Activated CD8-positive, alpha-beta memory T cell treated with anti-CD3 and anti-CD28 coated beads, Interleukin-2, amount 50 U/mL, for 4 hours (primary cell): ENCODE measurements around the gene CFAP99.
"Not testable (repeated sequence)": the region's sequence is repeated elsewhere in the genome, so short reads cannot be mapped to it uniquely, and the experiment has no call there.

Experiments
- DNase-seq: peaks from one replicate; pipeline ENCODE4 v3.0.0-alpha.2; 2020

CFAP99 gene

DNA sequence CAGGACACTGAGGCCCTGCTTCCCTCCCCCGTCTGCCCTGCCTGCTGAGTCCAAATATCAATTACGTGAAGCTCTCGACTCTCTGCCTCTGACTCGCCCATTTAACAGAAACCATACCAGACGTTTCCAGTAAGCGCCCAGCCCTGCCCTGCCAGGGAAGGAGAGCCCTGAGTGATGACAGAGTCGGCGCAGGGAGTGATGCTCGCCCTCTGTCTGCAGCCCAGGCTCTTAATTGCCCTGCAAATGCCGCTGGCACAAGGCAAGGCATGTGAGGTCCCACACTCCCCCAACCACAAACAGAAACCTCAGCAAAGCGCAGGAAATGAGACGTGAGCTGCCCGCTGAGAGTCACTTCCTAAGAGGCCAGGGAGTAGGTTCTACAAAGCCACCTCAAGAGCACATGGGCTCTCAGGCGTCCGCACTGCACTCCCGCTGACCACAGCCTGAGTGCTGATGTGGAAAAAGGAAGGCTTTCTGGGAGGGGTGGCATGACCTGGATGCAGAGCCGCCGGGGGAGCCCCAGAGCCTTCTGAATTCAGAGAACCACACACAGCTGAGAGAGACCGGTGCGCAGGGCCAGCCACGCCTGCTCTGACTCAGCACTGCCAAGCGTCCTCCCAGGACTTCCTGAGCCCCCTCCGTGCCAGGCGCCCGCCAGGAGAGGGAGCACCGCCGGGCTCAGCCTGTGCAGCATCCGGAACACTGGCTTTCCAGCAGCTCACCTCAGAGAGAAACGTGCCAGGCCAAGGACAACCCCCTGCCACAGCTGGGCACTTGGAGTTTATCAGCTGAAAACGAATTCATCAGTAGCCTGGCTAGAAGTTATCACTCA, 5.7 kb upstream of the CFAP99 start:
- peak; percentile 79 for DNase-seq

- DNase-seq, result no peak
Measured at GRCh38 chr4:2413821-2414610, 4.7 kb upstream of the CFAP99 start.

DNA sequence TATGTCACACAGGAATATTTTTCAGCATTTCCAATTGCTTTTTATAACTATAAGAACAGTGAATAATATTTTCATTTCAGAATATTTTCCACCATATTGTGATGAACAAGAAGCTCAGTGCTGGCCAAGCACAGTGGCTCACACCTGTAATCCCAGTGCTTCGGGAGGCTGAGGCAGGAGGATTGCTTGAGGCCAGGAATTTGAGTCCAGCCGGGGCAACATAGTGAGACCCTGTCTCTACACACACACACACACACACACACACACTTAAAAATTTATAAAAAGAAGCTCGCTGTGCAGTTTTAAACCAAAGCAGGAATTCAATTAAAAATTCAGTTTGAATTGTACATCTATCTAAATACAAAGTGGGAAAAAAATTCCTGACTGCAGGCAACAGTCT, 3.5 kb upstream of the CFAP99 start:
- DNase-seq, result no peak

DNA sequence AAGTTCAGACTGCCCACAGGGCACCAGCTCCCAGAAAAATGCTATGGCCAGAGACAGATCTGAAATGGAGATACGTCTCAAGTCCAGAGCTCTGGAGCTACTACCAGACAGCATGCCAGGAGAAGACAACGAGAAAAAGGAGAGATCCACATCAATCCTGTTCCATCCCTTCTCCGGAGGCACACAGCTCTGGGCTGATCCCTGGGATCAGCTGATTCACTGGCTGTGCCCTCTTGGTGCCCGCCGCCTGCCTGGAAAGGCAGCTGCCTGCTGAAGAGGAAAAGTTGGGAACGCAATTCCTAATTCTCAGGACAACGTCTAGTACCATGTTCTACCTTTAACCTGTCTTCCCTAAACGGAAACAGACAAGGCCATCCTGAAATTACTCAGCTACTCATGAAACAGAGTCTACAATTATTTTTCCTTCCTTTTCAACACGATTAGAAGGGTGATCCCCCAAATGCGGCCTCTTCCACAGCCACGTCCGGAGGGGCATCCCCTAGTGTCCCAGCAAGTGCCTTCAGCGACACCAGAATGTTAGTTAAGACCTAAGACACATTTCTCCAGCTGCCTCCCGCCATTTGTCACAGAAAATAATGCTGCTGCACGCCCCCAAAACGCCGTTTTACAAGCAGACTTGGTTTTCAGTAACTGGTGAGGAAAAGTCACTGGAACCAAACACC, 2.7 kb upstream of the CFAP99 start:
- DNase-seq, result no peak

DNA sequence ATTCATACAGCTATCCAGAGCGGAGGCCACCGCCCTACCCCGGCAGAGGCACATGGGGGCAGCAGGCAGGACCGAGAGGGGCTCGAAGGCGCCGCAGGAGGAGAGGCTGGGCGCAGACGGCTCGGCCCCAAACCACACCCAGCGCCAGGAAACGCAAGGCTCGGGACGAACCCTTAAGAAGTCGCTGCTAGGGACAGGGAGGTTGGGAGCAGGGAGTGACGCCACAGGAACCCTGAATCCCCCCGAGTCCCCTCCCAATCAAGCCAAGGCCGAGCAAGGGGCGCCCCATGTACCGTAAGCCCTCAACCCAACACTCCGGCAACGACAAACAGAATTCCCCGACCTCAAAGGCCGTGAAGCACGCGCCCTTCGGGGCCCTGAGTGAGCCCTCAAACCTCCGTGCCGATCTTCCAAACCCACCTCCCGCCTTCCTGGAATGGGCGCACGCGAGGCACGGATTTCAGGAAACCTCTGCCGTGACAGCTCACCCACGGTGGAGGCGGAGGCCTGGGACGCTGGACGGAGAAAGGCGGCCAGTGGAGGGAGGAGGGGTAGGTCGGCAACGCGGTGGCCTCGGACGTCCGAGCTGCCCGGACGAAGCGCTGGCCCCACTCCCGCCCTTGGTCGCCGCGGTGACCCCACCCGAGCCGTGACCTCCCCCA, 2.1 kb upstream of the CFAP99 start:
- no peak for DNase-seq

DNA sequence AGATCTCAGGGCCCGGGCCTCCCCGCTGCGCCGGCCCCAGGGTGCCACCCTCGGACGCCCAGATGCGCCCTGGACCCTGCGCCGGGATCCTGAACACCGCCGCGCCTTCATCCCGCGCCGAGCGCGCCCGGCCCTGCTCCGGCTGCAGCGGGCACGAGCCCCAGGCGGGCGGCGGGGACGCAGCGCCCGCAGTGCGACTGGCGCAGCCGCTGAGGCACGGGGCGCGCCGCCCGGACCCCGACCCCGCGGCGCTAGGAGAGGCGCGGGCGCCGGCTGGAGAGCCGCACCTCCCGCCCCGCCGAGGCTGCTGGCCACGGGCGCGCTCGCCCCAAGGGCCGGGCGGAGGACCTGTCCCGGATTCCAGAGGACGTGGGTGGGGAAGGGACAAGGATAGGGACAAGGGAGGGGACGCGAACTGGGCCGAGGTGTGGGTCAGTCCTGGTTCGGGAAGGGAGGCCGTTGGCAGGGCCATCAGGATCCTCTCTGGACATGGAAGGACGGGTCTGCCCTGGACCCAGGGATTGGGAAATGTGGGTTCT, 1.5 kb upstream of the CFAP99 start:
- no peak for DNase-seq

DNA sequence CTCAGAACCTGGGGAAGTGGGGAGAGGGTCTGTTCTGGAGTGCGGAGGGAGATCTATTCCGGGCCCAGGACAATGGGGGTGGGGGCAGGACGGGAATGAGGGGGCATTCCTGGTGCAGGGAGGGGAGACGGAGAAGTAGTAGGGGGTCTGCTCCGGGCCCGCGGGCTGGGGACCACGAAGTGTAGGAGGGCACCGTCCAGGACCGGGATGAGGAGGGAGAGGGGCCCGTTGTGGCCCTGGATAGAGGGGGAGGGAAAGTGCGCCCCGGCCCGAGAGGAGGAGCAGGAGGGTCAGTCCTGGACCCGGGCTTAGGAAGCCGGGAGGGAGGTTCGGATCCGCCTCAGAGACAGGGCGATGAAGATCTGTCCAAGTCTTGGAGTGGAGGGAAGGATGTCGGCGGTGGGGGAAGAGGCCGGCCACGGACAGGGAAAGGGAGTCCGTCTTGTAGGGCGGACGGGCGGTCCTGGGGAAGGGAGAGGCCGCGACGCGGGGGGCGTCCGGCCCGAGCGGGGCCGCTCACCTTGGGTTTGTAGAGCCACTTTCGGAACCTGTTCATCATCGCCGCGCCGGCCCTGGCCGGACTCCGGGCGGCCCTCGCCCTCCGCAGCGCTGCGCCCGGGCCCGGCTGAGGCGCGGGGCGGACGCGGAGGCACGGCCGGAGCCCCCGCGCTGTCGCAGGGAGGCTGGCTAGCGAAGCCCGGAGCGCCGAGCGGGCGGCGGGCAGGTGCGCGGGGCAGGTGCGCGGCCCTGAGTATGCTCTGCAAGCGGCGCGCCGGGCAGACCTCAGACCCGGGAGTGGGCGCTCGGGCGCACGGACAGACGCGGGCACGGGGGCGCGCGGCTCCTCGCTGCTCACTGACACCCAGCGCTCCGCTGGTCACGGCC, 748 bp upstream of the CFAP99 start, which contains the start of gene ZFYVE28:
Gene ZFYVE28 (minus strand): TSS at position 881 of the 885 bp plus-strand sequence. CDS start 322 bp downstream, at position 559.
- no peak for DNase-seq

GRCh38 chr4:2419814-2420213, 1.1 kb downstream of the CFAP99 start:
- no peak for DNase-seq

DNA sequence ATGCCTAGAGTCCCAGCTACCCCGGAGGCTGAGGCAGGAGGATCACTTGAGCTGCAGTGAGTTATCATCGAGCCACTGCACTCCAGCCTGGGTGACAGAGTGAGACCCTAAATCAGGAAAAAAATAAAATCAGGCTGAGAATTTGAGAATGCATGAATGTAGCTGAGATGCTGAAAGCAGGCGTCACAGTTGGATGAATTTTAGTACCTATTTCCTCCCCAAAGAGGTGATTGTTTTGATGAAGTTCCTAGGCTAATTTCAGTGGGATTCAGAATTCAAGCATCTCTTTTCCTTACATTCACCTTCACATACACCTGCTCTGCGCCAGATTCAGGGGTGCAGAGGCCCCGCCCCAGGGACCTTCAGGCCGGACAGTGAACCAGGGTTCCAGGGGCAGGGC, 3.2 kb downstream of the CFAP99 start:
- DNase-seq, result no peak

- no peak for DNase-seq
Measured at GRCh38 chr4:2423066-2423465, 4.3 kb downstream of the CFAP99 start.

GRCh38 chr4:2423695-2424094, 4.9 kb downstream of the CFAP99 start:
- no peak for DNase-seq

DNA sequence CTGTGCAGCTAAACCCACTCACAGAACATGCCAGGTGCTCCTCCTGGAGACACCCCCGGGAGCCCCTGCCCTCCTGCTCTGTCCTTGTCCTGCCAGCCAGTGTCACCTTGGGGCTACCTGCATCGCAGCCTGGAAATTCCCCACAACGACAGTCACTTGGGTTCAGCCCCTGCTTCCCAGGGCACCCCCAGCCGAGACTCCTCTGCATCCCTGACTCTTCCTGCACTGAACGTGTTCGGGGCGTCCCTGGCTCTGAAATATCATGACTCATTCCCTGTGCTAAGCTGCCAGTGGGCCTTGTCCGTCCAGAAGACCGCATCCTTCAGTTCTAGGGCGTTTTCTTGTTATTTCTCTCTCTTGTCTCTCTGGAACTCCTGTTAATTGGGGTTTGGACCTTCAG, 5.8 kb downstream of the CFAP99 start:
- DNase-seq, result no peak

DNA sequence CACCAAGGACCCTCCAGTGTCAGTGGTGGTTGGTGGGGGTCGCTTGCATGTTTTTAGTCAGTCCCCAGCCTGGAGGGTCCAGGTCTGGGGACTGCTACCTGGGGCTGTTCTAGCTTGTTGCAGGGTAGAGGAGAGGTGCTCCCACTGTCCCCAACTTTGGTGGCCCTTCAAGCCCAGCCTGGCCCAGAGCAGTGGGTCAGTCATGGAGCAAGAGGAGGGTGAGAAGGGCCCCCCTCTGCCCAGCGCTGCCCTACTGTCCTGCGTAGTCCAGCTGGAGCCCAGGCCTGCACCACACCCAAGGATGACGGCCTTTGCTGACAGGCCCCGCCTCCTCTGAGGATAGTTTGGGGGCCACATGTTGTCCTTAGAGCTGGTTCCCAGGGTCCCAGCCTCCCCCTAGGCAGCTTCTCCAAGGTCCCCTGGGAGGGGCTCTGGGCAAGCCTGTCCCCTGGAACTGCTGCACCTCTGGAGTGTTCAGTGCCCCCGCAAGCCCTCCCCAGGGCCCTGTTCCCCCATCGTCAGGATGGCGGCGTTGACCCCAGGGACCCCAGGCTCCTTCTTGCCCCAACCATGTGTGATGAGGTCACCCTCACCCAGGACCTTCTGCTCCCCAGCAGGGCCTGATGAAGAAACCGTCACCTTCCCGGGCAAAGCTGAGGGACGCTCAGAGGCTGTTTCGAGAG, 6.8 kb downstream of the CFAP99 start:
- DNase-seq, result no peak

GRCh38 chr4:2426069-2426397, 7.3 kb downstream of the CFAP99 start:
- no peak for DNase-seq

DNA sequence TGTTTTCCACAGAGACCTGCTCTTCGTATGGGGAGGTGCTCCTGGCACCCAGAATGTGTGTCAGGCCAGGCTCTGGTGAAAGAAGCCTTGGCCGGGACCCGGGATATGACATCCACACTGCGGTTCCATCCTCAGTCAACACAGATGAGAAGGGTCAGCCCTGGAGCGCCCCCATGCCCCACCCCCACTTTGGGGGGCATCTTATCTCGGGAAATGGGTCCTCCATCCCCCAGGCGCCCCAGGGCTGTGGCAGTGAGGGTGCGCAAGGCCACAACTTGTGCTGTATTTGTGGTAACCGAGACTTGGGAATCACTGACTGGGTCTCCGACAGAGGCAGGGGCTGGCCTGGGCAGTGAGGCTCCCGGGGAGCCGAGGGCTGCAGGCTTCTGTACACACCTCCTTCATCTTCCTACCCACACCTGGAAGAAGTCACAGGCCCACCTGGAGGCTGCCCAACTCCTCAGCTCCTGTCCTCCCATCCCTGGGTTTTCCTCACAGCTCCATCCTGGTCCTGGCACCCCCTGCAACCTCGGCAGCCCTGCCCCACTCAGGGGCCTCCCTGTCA, 8.0 kb downstream of the CFAP99 start:
- no peak for DNase-seq

DNA sequence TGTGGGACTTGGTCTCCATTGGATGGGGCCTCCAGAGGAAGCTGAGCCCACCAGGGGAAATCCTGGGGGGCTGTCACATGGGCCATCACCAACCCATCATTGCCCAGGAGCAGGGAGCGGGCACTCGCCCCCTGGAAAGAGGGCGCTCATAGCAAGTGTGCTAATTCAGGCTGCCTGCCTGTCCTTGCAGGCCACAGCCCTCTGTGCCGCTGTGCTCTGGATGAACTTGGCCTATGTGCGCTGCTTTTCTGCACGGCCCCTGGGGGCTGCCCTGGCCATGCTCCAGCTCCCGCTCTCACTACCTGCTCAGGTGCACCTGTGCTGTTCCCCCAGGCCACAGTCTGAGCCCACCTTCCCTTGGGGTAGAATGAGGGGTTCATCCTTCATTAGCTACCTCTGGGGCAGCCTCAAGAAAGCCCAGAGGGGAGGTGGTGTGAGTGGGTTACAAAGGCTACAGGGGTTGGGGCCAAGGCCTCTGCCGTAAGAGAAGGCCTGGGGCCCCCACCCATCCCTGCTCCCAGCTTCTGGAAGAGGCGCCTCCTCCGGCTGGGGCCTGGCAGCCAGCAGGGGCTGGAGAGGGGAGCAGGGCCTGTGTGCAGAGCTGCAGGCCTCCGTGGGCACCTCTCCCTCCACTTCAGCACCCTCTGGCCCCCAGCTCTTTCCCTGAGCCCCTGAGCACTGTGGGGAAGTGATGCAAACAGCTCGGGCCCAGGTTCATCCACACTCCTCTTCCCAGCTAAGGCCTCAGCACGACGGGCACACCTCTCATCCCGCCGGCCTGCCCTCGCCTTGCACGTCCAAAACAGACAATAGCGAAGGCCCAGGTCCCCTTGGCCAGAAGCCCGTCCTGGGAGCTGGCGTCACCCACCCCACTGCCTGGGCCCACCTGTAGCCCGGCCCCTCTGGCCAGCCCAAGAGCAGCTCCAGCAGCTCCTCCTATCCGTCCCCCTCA, 8.9 kb downstream of the CFAP99 start:
- no peak for DNase-seq

GRCh38 chr4:2428496-2429213, 9.9 kb downstream of the CFAP99 start:
- DNase-seq, result no peak

- not testable (repeated sequence) for DNase-seq
Measured at GRCh38 chr4:2429945-2430757, 11.4 kb downstream of the CFAP99 start.
